Adrenal gland (tissue), 12 donors: ENCODE data around the gene BBS9. TPM values are rescaled to one million over a fixed set of nuclear protein-coding genes. Genes with fewer than 3 reads are reported as not detected.

Experiments
- DNase-seq, 7 donors: peaks; one replicate each; pipeline ENCODE4 v3.0.0-alpha.2; 2019 to 2020
- H3K27ac ChIP-seq, 5 donors: fragments of 200-600 bp; sonication (generic) in 4 of 5; 1 replicate in 3 of 5; 2 replicates in 2 of 5; pipeline versions ENCODE4 v1.5.1 to v1.8.0; 2016 to 2020; ENCODE audit warnings: mild to moderate bottlenecking in 1 of 5
- H3K27me3 ChIP-seq: fragments of 200-600 bp; 2 replicates; pipeline ENCODE4 v1.8.0; 2021
- H3K36me3 ChIP-seq, 2 donors: fragments of 200-600 bp; replicated peaks in 1 of 2; 1 replicate in 1 of 2; 2 replicates in 1 of 2; pipeline versions ENCODE4 v1.5.1 to v1.8.0; 2018 to 2022
- H3K4me1 ChIP-seq, 2 donors: fragments of 200-600 bp; replicated peaks in 1 of 2; 1 replicate in 1 of 2; 2 replicates in 1 of 2; pipeline versions ENCODE4 v1.5.1 to v1.8.0; 2018 to 2021
- H3K4me3 ChIP-seq, 4 donors: fragments of 200-600 bp; sonication (generic) in 3 of 4; one replicate each; pipeline ENCODE4 v1.5.1; 2016 to 2018
- H3K9me3 ChIP-seq, 3 donors: fragments of 200-600 bp; sonication (generic) in 1 of 3; replicated peaks in 1 of 3; 1 replicate in 2 of 3; 2 replicates in 1 of 3; pipeline versions ENCODE4 v1.5.1 to v1.8.0; 2016 to 2021
- POLR2A ChIP-seq, 2 donors: fragments of 450-650 bp; IDR thresholded peaks; one replicate each; pipeline ENCODE4 v1.6.1; 2017; ENCODE audit warnings: antibody characterized with exemption in 2 of 2, mild to moderate bottlenecking in 2 of 2, moderate library complexity in 1 of 2
- WGBS, 4 donors: extraction: QIAGEN DNeasy Blood & Tissue Kit in 2 of 4; methylation state at CpG; one replicate each; pipeline versions ENCODE4 v1.1.5 to v1.1.7; 2013 to 2017; 5-methylcytosine and 5-hydroxymethylcytosine counted together
- intact Hi-C, 2 donors: fragments of 100-400 bp; cut with DNase I; formaldehyde crosslinking; loops; one replicate each; pipeline versions ENCODE4 v1.14.1 to v1.15.0; 2022 to 2023
- polyA plus RNA-seq, 3 donors: library from polyadenylated mRNA; stranded (reverse); fragments of 200-250 nt in 2 of 3; fragments of 350-450 nt in 1 of 3; fragmentation: Illumina TruSeq in 1 of 3; extraction: RNeasy Lipid Tissue Mini Kit (QIAGEN cat#74804) in 1 of 3; gene quantifications; one replicate each; pipeline ENCODE4 v1.2.3, GENCODE V29; 2013 to 2014
- total RNA-seq, 9 donors: library from RNA; depleted of rRNA in 4 of 9; stranded (reverse); fragments of >200 nt in 4 of 9; fragments of 120-200 nt in 1 of 9; fragmentation: NEBNext Ultra II Directional in 1 of 9; extraction: Animal tissue kit (Norgen Biotek cat#: 25700) in 1 of 9; gene quantifications; one replicate each; pipeline versions ENCODE4 v1.1.0 to v1.2.4, GENCODE V29; 2013 to 2023
- TF ChIP-seq, protein P1 (sequence below), 6 experiments: fragments of 450-650 bp in 4 of 6; fragments of 200-600 bp in 2 of 6; sonication (generic) in 1 of 6; IDR thresholded peaks; 1 replicate in 5 of 6; 2 replicates in 1 of 6; pipeline versions ENCODE4 v1.5.1 to v1.8.0; 2016 to 2021; ENCODE audit warnings: antibody characterized with exemption in 6 of 6, mild to moderate bottlenecking in 2 of 6, moderate library complexity in 1 of 6
- donor health status: healthy with polysubstance abuse.
- donor health status: Bipolar disorder and iron deficiency.
- donor health status: DM: yes; HTN: yes; CAD: no.
- donor health status: DM: no; HTN: no; CAD: no.
- donor health status: DM: no; HTN: no; CAD: no.
- donor health status: DM: yes; HTN: yes; CAD: no.

The BBS9 gene
- total and polyA plus RNA-seq, 12 donors: 5.6 to 39.4 (median 21.7) TPM

GRCh38 chr7:33448035-33448434 lies 318.7 kb downstream of the BBS9 start:
- Histone ChIP-seq H3K9me3 (no peaks in the 10 kb centered on the region), H3K27me3 (no peaks in the 10 kb centered on the region), H3K4me3 (no peak overlapping the region), H3K36me3 (no peaks in the 10 kb centered on the region), H3K27ac (peak overlapping the region in 1 of 5 donors; percentile 32), H3K4me1 (peaks cover 0 to 10% of the 10 kb centered on the region in 2 donors)
- 26 to 36% (median 30%) methylated on average over 6 of the region's 6 CpGs for WGBS, 4 donors
- intact Hi-C loops: no loop called here
- no peak for TF ChIP-seq POLR2A (IDR thresholded peaks at IDR 0.05)
- TF ChIP-seq, protein P1, sequence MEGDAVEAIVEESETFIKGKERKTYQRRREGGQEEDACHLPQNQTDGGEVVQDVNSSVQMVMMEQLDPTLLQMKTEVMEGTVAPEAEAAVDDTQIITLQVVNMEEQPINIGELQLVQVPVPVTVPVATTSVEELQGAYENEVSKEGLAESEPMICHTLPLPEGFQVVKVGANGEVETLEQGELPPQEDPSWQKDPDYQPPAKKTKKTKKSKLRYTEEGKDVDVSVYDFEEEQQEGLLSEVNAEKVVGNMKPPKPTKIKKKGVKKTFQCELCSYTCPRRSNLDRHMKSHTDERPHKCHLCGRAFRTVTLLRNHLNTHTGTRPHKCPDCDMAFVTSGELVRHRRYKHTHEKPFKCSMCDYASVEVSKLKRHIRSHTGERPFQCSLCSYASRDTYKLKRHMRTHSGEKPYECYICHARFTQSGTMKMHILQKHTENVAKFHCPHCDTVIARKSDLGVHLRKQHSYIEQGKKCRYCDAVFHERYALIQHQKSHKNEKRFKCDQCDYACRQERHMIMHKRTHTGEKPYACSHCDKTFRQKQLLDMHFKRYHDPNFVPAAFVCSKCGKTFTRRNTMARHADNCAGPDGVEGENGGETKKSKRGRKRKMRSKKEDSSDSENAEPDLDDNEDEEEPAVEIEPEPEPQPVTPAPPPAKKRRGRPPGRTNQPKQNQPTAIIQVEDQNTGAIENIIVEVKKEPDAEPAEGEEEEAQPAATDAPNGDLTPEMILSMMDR (IDR thresholded peaks at IDR 0.05): no peak
- peak; percentile 23 to 57 (median 32) for DNase-seq

GRCh38 chr7:33449847-33450246 lies 320.5 kb downstream of the BBS9 start:
- no peaks in the 10 kb centered on the region for H3K36me3 ChIP-seq
- H3K27ac ChIP-seq: no peak overlapping the region
- 85 to 96% (median 94%) methylated on average over 5 of the region's 5 CpGs for WGBS, 4 donors
- H3K27me3 ChIP-seq: no peaks in the 10 kb centered on the region
- H3K4me3 ChIP-seq: no peak overlapping the region
- TF ChIP-seq POLR2A (IDR thresholded peaks at IDR 0.05): no peak
- TF ChIP-seq, protein P1 (IDR thresholded peaks at IDR 0.05): no peak
- H3K9me3 ChIP-seq: no peaks in the 10 kb centered on the region
- peaks cover 0 to 10% of the 10 kb centered on the region in 2 donors for H3K4me1 ChIP-seq
- intact Hi-C loops: no loop called here
- no peak for DNase-seq

- no peak overlapping the region for H3K4me3 ChIP-seq
- WGBS, 4 donors: 67 to 92% (median 87%) methylated on average over 1 of the region's 1 CpG
- intact Hi-C loops: no loop called here
- H3K27me3 ChIP-seq: no peaks in the 10 kb centered on the region
- no peak for TF ChIP-seq POLR2A (IDR thresholded peaks at IDR 0.05)
- no peaks in the 10 kb centered on the region for H3K36me3 ChIP-seq
- H3K27ac ChIP-seq: no peak overlapping the region
- no peaks in the 10 kb centered on the region for H3K9me3 ChIP-seq
- DNase-seq: no peak
- peaks cover 0 to 10% of the 10 kb centered on the region in 2 donors for H3K4me1 ChIP-seq
These were observed 323.6 kb downstream of the BBS9 start for GRCh38 chr7:33452805-33453502.

DNA sequence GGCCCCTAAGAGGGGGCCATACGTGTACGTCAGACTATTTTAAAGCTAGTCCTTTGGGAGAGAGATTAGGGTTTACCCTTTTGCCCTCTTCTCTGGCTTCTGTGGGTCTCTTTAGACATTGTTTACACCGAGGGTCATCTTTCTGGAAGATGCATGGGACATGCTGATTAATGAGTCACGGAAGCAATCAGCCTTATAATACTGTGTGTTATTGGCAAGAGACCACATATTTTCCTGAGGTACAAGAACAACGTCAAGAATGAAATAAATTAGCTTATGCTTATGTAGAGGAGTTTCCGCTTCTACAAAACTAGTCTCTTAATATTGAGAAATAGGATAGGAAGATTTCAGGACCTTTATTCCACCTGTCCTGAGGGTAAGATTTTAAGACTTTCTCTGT lies 327.7 kb downstream of the BBS9 start:
- DNase-seq: no peak
- TF ChIP-seq POLR2A (IDR thresholded peaks at IDR 0.05): no peak
- TF ChIP-seq, protein P1 (IDR thresholded peaks at IDR 0.05): no peak
- H3K4me1 ChIP-seq: no peaks in the 10 kb centered on the region
- no peaks in the 10 kb centered on the region for H3K27me3 ChIP-seq
- H3K27ac ChIP-seq: no peak overlapping the region
- intact Hi-C loops: no loop called here
- H3K4me3 ChIP-seq: no peak overlapping the region
- no peaks in the 10 kb centered on the region for H3K9me3 ChIP-seq
- 75 to 86% (median 80%) methylated on average over 6 of the region's 6 CpGs for whole genome bisulfite sequencing, 4 donors
- H3K36me3 ChIP-seq: no peaks in the 10 kb centered on the region

GRCh38 chr7:33458581-33458980 lies 329.2 kb downstream of the BBS9 start:
- no peak overlapping the region for H3K4me3 ChIP-seq
- 91 to 94% (median 92%) methylated on average over 1 of the region's 1 CpG for WGBS, 4 donors
- no peaks in the 10 kb centered on the region for H3K36me3 ChIP-seq
- no peaks in the 10 kb centered on the region for H3K9me3 ChIP-seq
- no peak for TF ChIP-seq POLR2A (IDR thresholded peaks at IDR 0.05)
- TF ChIP-seq, protein P1 (IDR thresholded peaks at IDR 0.05): no peak
- no peak overlapping the region for H3K27ac ChIP-seq
- no peaks in the 10 kb centered on the region for H3K27me3 ChIP-seq
- no peak for DNase-seq
- H3K4me1 ChIP-seq: no peaks in the 10 kb centered on the region
- intact Hi-C loops: no loop called here
